H1 (cell line): ENCODE results near the gene GLE1. TPM values are rescaled to one million over a fixed set of nuclear protein-coding genes. Genes with fewer than 3 reads are reported as not detected.

Experiments
- CTCF ChIA-PET: fragments of 300-600 bp; sonication (Branson Sonifier 250); formaldehyde crosslinking; loops from one replicate; lab custom pipeline; 2021; ENCODE audit not compliant: partially characterized antibody; lab: Charles Lee
- POLR2A ChIA-PET: fragments of 300-600 bp; sonication (Branson Sonifier 250); formaldehyde crosslinking; loops from one replicate; lab custom pipeline; 2021; ENCODE audit warnings: inconsistent platforms; ENCODE audit not compliant: partially characterized antibody; lab: Charles Lee
- DNase-seq, 2 experiments: peaks; one replicate each; pipeline versions ENCODE4 v3.0.0 to v3.0.0-alpha.2; 2010 to 2022; ENCODE audit warnings: low spot score in 2 of 2, low read depth in 1 of 2, mixed read lengths in 1 of 2
- FAIRE-seq: peaks from 2 replicates; lab custom pipeline; 2011; peaks lifted over from hg19 to GRCh38; lab: Jason Lieb, UNC
- H2AFZ ChIP-seq: 2 replicates; pipeline ENCODE4 v1.8.1; 2012; ENCODE audit warnings: low read length, inconsistent platforms
- H2AK5ac ChIP-seq: 2 replicates; pipeline ENCODE4 v1.6.1; 2013; ENCODE audit warnings: low read depth, low read length
- H2BK120ac ChIP-seq: replicated peaks from 2 replicates; pipeline ENCODE3; 2013; ENCODE audit warnings: low read depth, low read length, inconsistent platforms
- H2BK12ac ChIP-seq: 2 replicates; pipeline ENCODE4 v1.6.1; 2013; ENCODE audit warnings: low read depth, low read length
- H2BK15ac ChIP-seq: 2 replicates; pipeline ENCODE4 v1.6.1; 2013; ENCODE audit warnings: low read length
- H2BK20ac ChIP-seq: 2 replicates; pipeline ENCODE4 v1.6.1; 2013; ENCODE audit warnings: low read length
- H2BK5ac ChIP-seq: 2 replicates; pipeline ENCODE4 v1.6.1; 2013; ENCODE audit warnings: low read depth, low read length
- H3K14ac ChIP-seq: 2 replicates; pipeline ENCODE4 v1.6.1; 2013; ENCODE audit warnings: inconsistent platforms; ENCODE audit not compliant: insufficient read length
- H3K18ac ChIP-seq: 2 replicates; pipeline ENCODE4 v1.6.1; 2013; ENCODE audit warnings: low read length; ENCODE audit errors: extremely low read depth
- H3K23ac ChIP-seq: 2 replicates; pipeline ENCODE4 v1.6.1; 2013; ENCODE audit warnings: inconsistent platforms; ENCODE audit not compliant: insufficient read length
- H3K23me2 ChIP-seq: 2 replicates; pipeline ENCODE4 v1.6.1; 2013; ENCODE audit warnings: low read depth, low read length
- H3K27ac ChIP-seq: 2 replicates; pipeline ENCODE4 v1.6.1; 2011; ENCODE audit warnings: low read depth, low read length, inconsistent platforms
- H3K27me3 ChIP-seq, 4 experiments: replicated peaks in 1 of 4; 1 replicate in 1 of 4; 2 replicates in 3 of 4; pipeline versions ENCODE4 v1.6.1 to v1.8.1; 2011 to 2013; ENCODE audit warnings: low read length in 3 of 4, mild to moderate bottlenecking in 3 of 4, inconsistent platforms in 2 of 4, mixed read lengths in 2 of 4, moderate library complexity in 1 of 4; ENCODE audit not compliant: control insufficient read depth in 3 of 4, insufficient read depth in 3 of 4; ENCODE audit errors: extremely low read depth in 1 of 4
- H3K36me3 ChIP-seq, 4 experiments: 2 replicates each; pipeline versions ENCODE4 v1.6.1 to v1.8.1; 2011 to 2013; ENCODE audit warnings: mild to moderate bottlenecking in 4 of 4, low read length in 3 of 4, moderate library complexity in 2 of 4, control low read depth in 1 of 4, inconsistent platforms in 1 of 4; ENCODE audit not compliant: insufficient read depth in 4 of 4, control insufficient read depth in 2 of 4
- H3K4ac ChIP-seq: replicated peaks from 2 replicates; pipeline ENCODE3; 2013; ENCODE audit warnings: low read length, low read depth, mixed read lengths, inconsistent platforms; ENCODE audit not compliant: insufficient read length
- H3K4me1 ChIP-seq, 4 experiments: replicated peaks in 1 of 4; 1 replicate in 1 of 4; 2 replicates in 3 of 4; pipeline versions ENCODE4 v1.6.1 to v1.8.1; 2011 to 2013; ENCODE audit warnings: low read length in 3 of 4, inconsistent platforms in 2 of 4, mixed read lengths in 1 of 4; ENCODE audit not compliant: insufficient read depth in 4 of 4, control insufficient read depth in 3 of 4
- H3K4me2 ChIP-seq, 2 experiments: 2 replicates each; pipeline versions ENCODE4 v1.6.1 to v1.8.1; 2011 to 2013; ENCODE audit warnings: low read depth in 2 of 2, low read length in 2 of 2, control low read depth in 1 of 2, inconsistent platforms in 1 of 2, mild to moderate bottlenecking in 1 of 2; ENCODE audit not compliant: insufficient read depth in 1 of 2
- H3K4me3 ChIP-seq, 4 experiments: fragments of 200-600, 300-600 bp in 1 of 4; sonication (generic), shearing (Covaris generic), sonication (Bioruptor Twin) in 1 of 4; 2 replicates each; pipeline versions ENCODE4 v1.5.1 to v1.8.1; 2011 to 2016; ENCODE audit warnings: low read length in 4 of 4, low read depth in 3 of 4, control low read depth in 2 of 4, inconsistent platforms in 2 of 4, mild to moderate bottlenecking in 2 of 4, mixed read lengths in 1 of 4, moderate library complexity in 1 of 4; ENCODE audit not compliant: insufficient read depth in 2 of 4; ENCODE audit errors: extremely low read depth in 1 of 4
- H3K56ac ChIP-seq: replicated peaks from 2 replicates; pipeline ENCODE3; 2013; ENCODE audit warnings: low read depth, mild to moderate bottlenecking, mixed read lengths, low read length, inconsistent platforms; ENCODE audit not compliant: insufficient read length
- H3K79me1 ChIP-seq: 2 replicates; pipeline ENCODE4 v1.6.1; 2013; ENCODE audit warnings: low read depth, low read length, control low read depth
- H3K79me2 ChIP-seq, 2 experiments: 2 replicates each; pipeline versions ENCODE4 v1.6.1 to v1.8.1; 2012 to 2013; ENCODE audit warnings: low read length in 2 of 2, mild to moderate bottlenecking in 2 of 2, inconsistent platforms in 1 of 2; ENCODE audit not compliant: insufficient read depth in 2 of 2, control insufficient read depth in 1 of 2
- H3K9ac ChIP-seq, 4 experiments: replicated peaks in 1 of 4; 1 replicate in 1 of 4; 2 replicates in 3 of 4; pipeline versions ENCODE4 v1.6.1 to v1.8.1; 2011 to 2013; ENCODE audit warnings: low read depth in 3 of 4, low read length in 3 of 4, control low read depth in 2 of 4, mild to moderate bottlenecking in 2 of 4, moderate library complexity in 2 of 4, inconsistent platforms in 1 of 4; ENCODE audit errors: extremely low read depth in 1 of 4
- H3K9me3 ChIP-seq, 2 experiments: 2 replicates each; pipeline versions ENCODE4 v1.6.1 to v1.8.1; 2012 to 2013; ENCODE audit warnings: mild to moderate bottlenecking in 2 of 2, moderate library complexity in 2 of 2, control low read depth in 1 of 2, inconsistent platforms in 1 of 2, low read depth in 1 of 2, low read length in 1 of 2, mixed read lengths in 1 of 2; ENCODE audit not compliant: insufficient read depth in 2 of 2
- H4K20me1 ChIP-seq, 2 experiments: replicated peaks in 1 of 2; 2 replicates each; pipeline versions ENCODE3 to v1.8.1; 2011 to 2013; ENCODE audit warnings: inconsistent platforms in 2 of 2, low read length in 2 of 2, mild to moderate bottlenecking in 1 of 2; ENCODE audit not compliant: insufficient read depth in 2 of 2, control insufficient read depth in 1 of 2
- H4K5ac ChIP-seq: 2 replicates; pipeline ENCODE4 v1.6.1; 2013; ENCODE audit warnings: low read length, low read depth, mixed read lengths, inconsistent platforms; ENCODE audit not compliant: insufficient read length
- H4K8ac ChIP-seq: 2 replicates; pipeline ENCODE4 v1.8.0; 2013; ENCODE audit warnings: mild to moderate bottlenecking, moderate library complexity, low read length, inconsistent platforms; ENCODE audit not compliant: insufficient read depth; ENCODE audit errors: extremely low read depth
- H4K91ac ChIP-seq: replicated peaks from 2 replicates; pipeline ENCODE3; 2013; ENCODE audit warnings: low read length, mixed read lengths, inconsistent platforms; ENCODE audit not compliant: insufficient read length
- GTF2F1 ChIP-seq: IDR thresholded peaks from 2 replicates; pipeline ENCODE4 v1.6.1; 2012; ENCODE audit warnings: low read depth, low read length, improper control_type of control experiment, borderline replicate concordance
- KDM4A ChIP-seq: IDR thresholded peaks from one replicate; pipeline ENCODE4 v1.7.1; 2012; ENCODE audit warnings: low read depth, mild to moderate bottlenecking, moderate library complexity, low read length, inconsistent platforms; ENCODE audit not compliant: severe bottlenecking
- SP4 ChIP-seq: IDR thresholded peaks from 2 replicates; pipeline ENCODE4 v1.6.1; 2012; ENCODE audit warnings: low read length, inconsistent platforms
- WGBS, 2 experiments: shearing (Covaris generic) in 1 of 2; methylation state at CpG; one replicate each; pipeline versions ENCODE4 v1.1.6 to v1.1.7; 2013 to 2015; ENCODE audit warnings: low lambda C conversion rate in 2 of 2, mixed read lengths in 2 of 2, inconsistent platforms in 1 of 2, low coverage in 1 of 2, missing lambda C conversion rate in 1 of 2; ENCODE audit not compliant: insufficient replicate concordance in 2 of 2, insufficient coverage in 1 of 2, insufficient read length in 1 of 2; ENCODE audit errors: extremely low coverage in 1 of 2, missing lambda C conversion rate in 1 of 2; 5-methylcytosine and 5-hydroxymethylcytosine counted together
- polyA plus RNA-seq, 7 experiments: library from polyadenylated mRNA; depleted of rRNA in 3 of 7; stranded (reverse) in 5 of 7; unstranded in 2 of 7; fragments of >200 nt in 5 of 7; fragments of 200-250 nt in 2 of 7; gene quantifications; 1 replicate in 5 of 7; 2 replicates in 1 of 7; 4 replicates in 1 of 7; pipeline versions ENCODE4 v1.2.1 to v1.2.3, GENCODE V29; 2011 to 2013; ENCODE audit warnings: missing spikeins in 2 of 7, mixed read lengths in 2 of 7
- total RNA-seq: library from RNA; stranded (reverse); fragmentation: NEBNext Ultra II Directional; extraction: Animal tissue kit (Norgen Biotek cat#: 25700); gene quantifications from 2 replicates; pipeline ENCODE4 v1.2.1, GENCODE V29; 2021

Gene GLE1
- total and polyA plus RNA-seq, 2 of the 8 experiments (the other 6 are each of a cell fraction or from before 2014, with no cell fraction given): 9.6 to 14.9 TPM

DNA sequence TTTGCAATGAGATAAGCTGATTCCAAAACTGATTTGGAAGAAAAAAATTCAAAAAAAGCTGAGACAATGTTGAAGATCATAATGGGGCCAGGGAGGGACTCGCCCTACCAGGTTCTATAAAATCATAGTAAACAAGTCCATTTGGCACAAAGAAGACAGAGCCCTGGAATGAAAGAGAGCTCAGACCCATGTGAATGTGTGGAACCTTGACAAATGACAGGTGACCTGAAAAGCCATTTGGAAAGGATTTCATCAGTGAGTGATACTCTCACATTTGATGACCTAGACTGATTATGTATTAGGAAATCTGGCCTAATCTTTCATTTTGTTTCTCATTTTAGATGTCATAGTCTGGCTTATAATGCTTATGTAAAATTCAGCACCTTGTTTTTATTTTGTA, 74.7 kb downstream of the GLE1 start:
- Histone ChIP-seq H3K4me2 (no peak overlapping the region), H4K5ac (no peak overlapping the region), H3K23me2 (no peaks in the 10 kb centered on the region), H4K91ac (no peak overlapping the region), H3K79me1 (no peaks in the 10 kb centered on the region), H4K8ac (no peak overlapping the region), H3K9ac (no peak overlapping the region), H3K79me2 (no peaks in the 10 kb centered on the region), H3K9me3 (no peaks in the 10 kb centered on the region), H3K27ac (no peak overlapping the region), H3K14ac (no peak overlapping the region), H3K4ac (no peak overlapping the region), H2BK5ac (no peak overlapping the region), H3K36me3 (peaks cover 38 to 93% (median 76%) of the 10 kb centered on the region in 4 experiments), H4K20me1 (peaks cover 0 to 3% of the 10 kb centered on the region in 2 experiments), H3K4me1 (no peaks in the 10 kb centered on the region), H3K18ac (no peak overlapping the region), H2BK12ac (no peak overlapping the region), H3K56ac (no peak overlapping the region), H3K27me3 (no peaks in the 10 kb centered on the region), H2BK15ac (no peak overlapping the region), H2BK20ac (no peak overlapping the region), H2AK5ac (no peak overlapping the region), H2AFZ (no peak overlapping the region), H3K23ac (no peak overlapping the region), H3K4me3 (no peak overlapping the region), H2BK120ac (no peak overlapping the region)
- no peak for TF ChIP-seq KDM4A
- no peak for TF ChIP-seq SP4
- TF ChIP-seq GTF2F1: no peak
- ChIA-PET CTCF (interaction anchor here (0.8 to 1.4 kb wide), 4 partner anchors 18 to 141 kb away, joined by 3 to 4 read pairs (median 3); no protein-coding TSS in a partner anchor), POLR2A (no interaction called here)
- no peak for DNase-seq
- 95% methylated on average over 1 of the region's 1 CpG; no CpG with 5 or more reads in 1 of the 2 experiments for WGBS, 2 experiments
- no peak for FAIRE-seq
